WTC11 (cell line): ENCODE measurements around the gene PTPRG.

Experiments
- SMAD3 ChIP-seq: sonication (generic); formaldehyde crosslinking; IDR thresholded peaks from 2 replicates; pipeline ENCODE4 v1.8.0; 2022; ENCODE audit warnings: missing genetic modification reagents, mild to moderate bottlenecking, borderline replicate concordance
- TF ChIP-seq, protein P1 (sequence below): fragments of 200-600 bp; IDR thresholded peaks from 2 replicates; pipeline ENCODE4 v1.8.0; 2022; ENCODE audit warnings: antibody characterized with exemption

- TF ChIP-seq SMAD3 (CRISPR knock-in tag), result no peak
- TF ChIP-seq, protein P1, sequence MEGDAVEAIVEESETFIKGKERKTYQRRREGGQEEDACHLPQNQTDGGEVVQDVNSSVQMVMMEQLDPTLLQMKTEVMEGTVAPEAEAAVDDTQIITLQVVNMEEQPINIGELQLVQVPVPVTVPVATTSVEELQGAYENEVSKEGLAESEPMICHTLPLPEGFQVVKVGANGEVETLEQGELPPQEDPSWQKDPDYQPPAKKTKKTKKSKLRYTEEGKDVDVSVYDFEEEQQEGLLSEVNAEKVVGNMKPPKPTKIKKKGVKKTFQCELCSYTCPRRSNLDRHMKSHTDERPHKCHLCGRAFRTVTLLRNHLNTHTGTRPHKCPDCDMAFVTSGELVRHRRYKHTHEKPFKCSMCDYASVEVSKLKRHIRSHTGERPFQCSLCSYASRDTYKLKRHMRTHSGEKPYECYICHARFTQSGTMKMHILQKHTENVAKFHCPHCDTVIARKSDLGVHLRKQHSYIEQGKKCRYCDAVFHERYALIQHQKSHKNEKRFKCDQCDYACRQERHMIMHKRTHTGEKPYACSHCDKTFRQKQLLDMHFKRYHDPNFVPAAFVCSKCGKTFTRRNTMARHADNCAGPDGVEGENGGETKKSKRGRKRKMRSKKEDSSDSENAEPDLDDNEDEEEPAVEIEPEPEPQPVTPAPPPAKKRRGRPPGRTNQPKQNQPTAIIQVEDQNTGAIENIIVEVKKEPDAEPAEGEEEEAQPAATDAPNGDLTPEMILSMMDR, result no peak
These were observed 207.1 kb downstream of the PTPRG start for GRCh38 chr3:61768284-61769037.
